Mesenchymal stem cell (in vitro differentiated cells and primary cell): Measurements from ENCODE around the gene TERB1.

Experiments
- DNase-seq: peaks from one replicate; pipeline ENCODE4 v3.0.0-alpha.2; 2013
- H2AFZ ChIP-seq: one replicate; pipeline ENCODE4 v1.6.1; 2013; ENCODE audit warnings: low read depth, mild to moderate bottlenecking, control low read depth, inconsistent platforms, low read length, moderate library complexity
- H2AK5ac ChIP-seq: 2 replicates; pipeline ENCODE4 v1.6.1; 2013; ENCODE audit warnings: low read length, moderate library complexity, mild to moderate bottlenecking, inconsistent platforms; ENCODE audit not compliant: severe bottlenecking
- H2BK120ac ChIP-seq: one replicate; pipeline ENCODE4 v1.6.1; 2013; ENCODE audit warnings: low read depth, mild to moderate bottlenecking, inconsistent platforms, low read length, moderate library complexity
- H2BK12ac ChIP-seq, 2 experiments: one replicate each; pipeline ENCODE4 v1.6.1; 2013; ENCODE audit warnings: inconsistent platforms in 2 of 2, low read length in 2 of 2, mild to moderate bottlenecking in 2 of 2, moderate library complexity in 2 of 2, control low read depth in 1 of 2
- H2BK15ac ChIP-seq: one replicate; pipeline ENCODE4 v1.6.1; 2013; ENCODE audit warnings: mild to moderate bottlenecking, low read depth, inconsistent platforms; ENCODE audit not compliant: poor library complexity, severe bottlenecking
- H2BK5ac ChIP-seq: 2 replicates; pipeline ENCODE4 v1.6.1; 2013; ENCODE audit warnings: low read depth, mild to moderate bottlenecking, low read length, control low read depth, inconsistent platforms; ENCODE audit not compliant: poor library complexity, severe bottlenecking
- H3K14ac ChIP-seq, 2 experiments: one replicate each; pipeline ENCODE4 v1.6.1; 2013; ENCODE audit warnings: inconsistent platforms in 2 of 2, low read length in 2 of 2, control low read depth in 1 of 2, mild to moderate bottlenecking in 1 of 2, moderate library complexity in 1 of 2
- H3K18ac ChIP-seq, 2 experiments: one replicate each; pipeline ENCODE4 v1.6.1; 2013; ENCODE audit warnings: inconsistent platforms in 2 of 2, low read length in 2 of 2, control low read depth in 1 of 2, low read depth in 1 of 2, mild to moderate bottlenecking in 1 of 2
- H3K23ac ChIP-seq, 2 experiments: one replicate each; pipeline ENCODE4 v1.6.1; 2013; ENCODE audit warnings: inconsistent platforms in 2 of 2, low read length in 2 of 2, mild to moderate bottlenecking in 2 of 2, moderate library complexity in 2 of 2, control low read depth in 1 of 2
- H3K27ac ChIP-seq: 2 replicates; pipeline ENCODE4 v1.5.1; 2013; ENCODE audit warnings: mild to moderate bottlenecking, moderate library complexity, low read length, control low read depth, inconsistent platforms; ENCODE audit not compliant: poor library complexity, severe bottlenecking
- H3K27me3 ChIP-seq, 2 experiments: 2 replicates each; pipeline versions ENCODE4 v1.6.1 to v1.7.0; 2013; ENCODE audit warnings: low read length in 2 of 2, mild to moderate bottlenecking in 2 of 2, moderate library complexity in 2 of 2, control low read depth in 1 of 2, inconsistent platforms in 1 of 2; ENCODE audit not compliant: control insufficient read depth in 1 of 2, insufficient read depth in 1 of 2
- H3K36me3 ChIP-seq, 2 experiments: 2 replicates each; pipeline versions ENCODE4 v1.6.1 to v1.7.0; 2013; ENCODE audit warnings: low read length in 2 of 2, control low read depth in 1 of 2, inconsistent platforms in 1 of 2, low read depth in 1 of 2, mild to moderate bottlenecking in 1 of 2; ENCODE audit not compliant: insufficient read depth in 2 of 2, control insufficient read depth in 1 of 2
- H3K4ac ChIP-seq, 2 experiments: one replicate each; pipeline ENCODE4 v1.6.1; 2013; ENCODE audit warnings: inconsistent platforms in 2 of 2, low read length in 2 of 2, mild to moderate bottlenecking in 2 of 2, moderate library complexity in 2 of 2, control low read depth in 1 of 2, low read depth in 1 of 2
- H3K4me1 ChIP-seq: 2 replicates; pipeline ENCODE4 v1.6.1; 2013; ENCODE audit warnings: low read depth, low read length, control low read depth; ENCODE audit not compliant: control insufficient read depth, insufficient read depth
- H3K4me2 ChIP-seq: 2 replicates; pipeline ENCODE4 v1.6.1; 2013; ENCODE audit warnings: low read length, mild to moderate bottlenecking, inconsistent platforms; ENCODE audit not compliant: poor library complexity, severe bottlenecking
- H3K4me3 ChIP-seq, 2 experiments: 2 replicates each; pipeline versions ENCODE4 v1.5.1 to v1.7.0; 2013; ENCODE audit warnings: low read length in 2 of 2, mild to moderate bottlenecking in 2 of 2, control low read depth in 1 of 2, low read depth in 1 of 2; ENCODE audit not compliant: insufficient read depth in 1 of 2
- H3K79me1 ChIP-seq: replicated peaks from 2 replicates; pipeline ENCODE4 v1.6.1; 2013; ENCODE audit warnings: mild to moderate bottlenecking, control low read depth, low read length, inconsistent platforms; ENCODE audit not compliant: poor library complexity, severe bottlenecking
- H3K9ac ChIP-seq: 2 replicates; pipeline ENCODE4 v1.7.0; 2013; ENCODE audit warnings: mild to moderate bottlenecking, low read length, moderate library complexity
- H3K9me3 ChIP-seq: 2 replicates; pipeline ENCODE4 v1.7.0; 2013; ENCODE audit warnings: mild to moderate bottlenecking, low read length; ENCODE audit not compliant: control insufficient read depth
- H4K8ac ChIP-seq: one replicate; pipeline ENCODE4 v1.6.1; 2013; ENCODE audit warnings: inconsistent platforms, mild to moderate bottlenecking, low read length, moderate library complexity
- H4K91ac ChIP-seq: one replicate; pipeline ENCODE4 v1.6.1; 2013; ENCODE audit warnings: mild to moderate bottlenecking, low read length, inconsistent platforms
- WGBS: methylation state at CpG from one replicate; pipeline ENCODE4 v1.1.7; 2013; ENCODE audit warnings: mixed read lengths; 5-methylcytosine and 5-hydroxymethylcytosine counted together

TERB1 gene

DNA sequence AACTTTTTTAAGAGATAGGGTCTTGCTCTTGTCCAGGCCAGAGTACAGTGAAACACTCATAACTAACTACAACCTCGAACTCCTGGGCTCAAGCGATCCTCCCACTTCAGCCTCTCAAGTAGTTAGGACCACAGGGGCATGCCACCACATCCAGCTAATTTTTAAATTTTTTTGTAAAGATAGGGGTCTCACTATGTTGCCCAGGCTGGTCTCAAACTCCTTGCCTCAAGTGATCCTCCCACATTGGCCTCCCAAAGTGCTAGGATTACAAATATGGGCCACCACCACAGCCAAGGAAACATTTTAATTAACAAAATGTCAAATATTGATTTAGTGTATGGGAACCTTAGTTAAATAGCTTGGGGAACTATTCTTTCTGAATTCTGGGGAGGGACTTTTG, 47.2 kb downstream of the TERB1 start:
- peaks cover 5% of the 10 kb centered on the region for H3K4me1 ChIP-seq
- no peaks in the 10 kb centered on the region for H3K9me3 ChIP-seq
- no peak for DNase-seq
- no peaks in the 10 kb centered on the region for H3K27me3 ChIP-seq
- H3K9ac ChIP-seq = no peak overlapping the region
- no peak overlapping the region for H2BK15ac ChIP-seq
- H3K36me3 ChIP-seq = peaks cover 0 to 9% of the 10 kb centered on the region in 2 experiments
- no peak overlapping the region for H3K14ac ChIP-seq
- no peak overlapping the region for H4K91ac ChIP-seq
- no peak overlapping the region for H3K23ac ChIP-seq
- H3K27ac ChIP-seq = no peak overlapping the region
- no peak overlapping the region for H2AK5ac ChIP-seq
- no peak overlapping the region for H3K4me3 ChIP-seq
- H3K4ac ChIP-seq = no peak overlapping the region
- no peak overlapping the region for H4K8ac ChIP-seq
- H2BK12ac ChIP-seq = no peak overlapping the region
- no peak overlapping the region for H2BK5ac ChIP-seq
- no peak overlapping the region for H2BK120ac ChIP-seq
- no peaks in the 10 kb centered on the region for H3K79me1 ChIP-seq
- no peak overlapping the region for H3K4me2 ChIP-seq
- WGBS = 100% methylated on average over 2 of the region's 2 CpGs
- no peak overlapping the region for H3K18ac ChIP-seq
- H2AFZ ChIP-seq = no peak overlapping the region

DNA sequence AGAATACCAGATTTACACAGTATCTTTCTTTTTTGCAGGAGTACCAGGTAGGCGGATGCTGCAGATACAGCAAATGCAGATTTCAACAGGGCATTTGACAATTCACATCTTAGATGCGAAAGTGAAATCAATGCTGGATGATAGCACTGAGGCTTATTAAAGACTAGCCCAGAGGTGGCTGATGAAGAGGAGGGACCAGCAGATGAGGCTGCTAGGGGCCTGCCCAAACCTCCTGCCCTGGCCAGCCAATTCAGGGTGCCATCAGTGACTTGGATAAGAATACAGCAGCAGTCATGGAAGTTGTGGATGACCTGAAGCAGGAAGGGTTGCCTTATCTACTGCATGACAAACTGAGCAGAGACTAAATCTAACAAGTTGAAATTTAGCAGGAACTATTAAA, 48.4 kb downstream of the TERB1 start:
- H3K18ac ChIP-seq = no peak overlapping the region
- DNase-seq = no peak
- no peak overlapping the region for H2AK5ac ChIP-seq
- no peaks in the 10 kb centered on the region for H3K79me1 ChIP-seq
- H3K36me3 ChIP-seq = peaks cover 7 to 21% of the 10 kb centered on the region in 2 experiments
- no peaks in the 10 kb centered on the region for H3K9me3 ChIP-seq
- H3K4ac ChIP-seq = no peak overlapping the region
- H3K23ac ChIP-seq = no peak overlapping the region
- peaks cover 7% of the 10 kb centered on the region for H3K4me1 ChIP-seq
- no peak overlapping the region for H3K4me2 ChIP-seq
- H3K4me3 ChIP-seq = no peak overlapping the region
- no peak overlapping the region for H2BK120ac ChIP-seq
- no peak overlapping the region for H2AFZ ChIP-seq
- no peak overlapping the region for H2BK5ac ChIP-seq
- H3K27me3 ChIP-seq = no peaks in the 10 kb centered on the region
- 100% methylated on average over 2 of the region's 2 CpGs for WGBS
- H2BK15ac ChIP-seq = no peak overlapping the region
- no peak overlapping the region for H4K8ac ChIP-seq
- H3K27ac ChIP-seq = no peak overlapping the region
- no peak overlapping the region for H4K91ac ChIP-seq
- H3K14ac ChIP-seq = no peak overlapping the region
- H3K9ac ChIP-seq = no peak overlapping the region
- no peak overlapping the region for H2BK12ac ChIP-seq

DNA sequence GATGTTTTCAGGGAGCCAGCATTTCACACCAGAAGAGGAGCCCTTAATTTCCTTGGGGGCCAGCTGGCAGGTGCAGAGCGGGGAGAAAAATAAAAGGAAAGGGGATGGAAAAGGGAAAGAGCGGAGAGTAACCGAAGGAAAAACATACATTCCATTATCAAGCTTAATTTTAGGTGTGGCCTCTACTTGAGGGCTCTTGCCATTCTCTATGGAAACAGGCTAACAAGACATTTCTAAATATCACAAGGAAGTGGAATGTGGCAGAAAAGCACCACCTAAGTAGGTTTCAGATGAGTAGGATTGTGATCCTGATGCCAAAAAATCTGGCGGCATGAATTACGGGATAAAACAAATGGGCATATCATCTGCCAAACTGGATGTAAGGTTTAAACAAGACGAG, 49.0 kb downstream of the TERB1 start:
- no peaks in the 10 kb centered on the region for H3K79me1 ChIP-seq
- H3K27me3 ChIP-seq = no peaks in the 10 kb centered on the region
- no peak overlapping the region for H2BK15ac ChIP-seq
- H3K23ac ChIP-seq = no peak overlapping the region
- H3K36me3 ChIP-seq = peaks cover 12 to 27% of the 10 kb centered on the region in 2 experiments
- no peak overlapping the region for H3K27ac ChIP-seq
- peak overlapping the region; percentile 90 for H3K9ac ChIP-seq
- WGBS = 94% methylated on average over 3 of the region's 6 CpGs
- no peak overlapping the region for H2BK5ac ChIP-seq
- peaks cover 7% of the 10 kb centered on the region for H3K4me1 ChIP-seq
- H3K9me3 ChIP-seq = no peaks in the 10 kb centered on the region
- no peak overlapping the region for H3K4me2 ChIP-seq
- no peak overlapping the region for H3K4ac ChIP-seq
- no peak overlapping the region for H2AK5ac ChIP-seq
- no peak overlapping the region for H4K8ac ChIP-seq
- H2BK120ac ChIP-seq = no peak overlapping the region
- H3K18ac ChIP-seq = no peak overlapping the region
- H3K4me3 ChIP-seq = peak overlapping the region in 1 of 2 experiments; percentile 97
- H3K14ac ChIP-seq = no peak overlapping the region
- H2BK12ac ChIP-seq = no peak overlapping the region
- H2AFZ ChIP-seq = no peak overlapping the region
- H4K91ac ChIP-seq = no peak overlapping the region
- DNase-seq = no peak

DNA sequence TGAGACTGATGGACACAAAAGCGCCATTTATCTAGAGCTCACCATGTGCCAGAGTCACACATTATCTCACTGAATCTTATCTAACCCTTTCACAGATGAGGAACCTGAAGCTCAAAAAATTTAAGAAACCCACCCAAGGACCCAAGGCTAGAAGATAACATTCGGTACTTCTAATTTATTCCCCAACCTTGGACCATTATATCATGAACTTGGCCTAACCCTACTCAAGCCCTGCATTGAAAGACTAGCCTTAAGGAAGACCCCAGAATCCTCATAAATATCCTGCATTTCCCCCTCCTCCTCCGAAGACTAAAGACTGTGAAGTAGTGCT, 49.4 kb downstream of the TERB1 start:
- Histone ChIP-seq H4K91ac (no peak overlapping the region), H3K4me2 (peak overlapping the region; percentile 70), H3K9me3 (no peaks in the 10 kb centered on the region), H3K27me3 (no peaks in the 10 kb centered on the region), H3K4ac (no peak overlapping the region), H3K27ac (no peak overlapping the region), H3K79me1 (no peaks in the 10 kb centered on the region), H2BK120ac (no peak overlapping the region), H2BK15ac (no peak overlapping the region), H2AK5ac (no peak overlapping the region), H2BK12ac (no peak overlapping the region), H3K18ac (no peak overlapping the region), H3K4me3 (peak overlapping the region in 1 of 2 experiments; percentile 97), H3K23ac (no peak overlapping the region), H3K4me1 (peaks cover 7% of the 10 kb centered on the region), H2AFZ (peak overlapping the region; percentile 10), H3K14ac (no peak overlapping the region), H3K9ac (peak overlapping the region; percentile 90), H4K8ac (no peak overlapping the region), H3K36me3 (peaks cover 15 to 31% of the 10 kb centered on the region in 2 experiments), H2BK5ac (no peak overlapping the region)
- WGBS = 49% methylated on average over 2 of the region's 3 CpGs
- DNase-seq = no peak
